HUES48 (cell line): ENCODE measurements around the gene UBE2D2.
A peak's percentile ranks its signal among the peaks of the same experiment; 100 is the strongest.

ENCODE experiments used
- H3K27ac ChIP-seq: one replicate; pipeline ENCODE4 v1.7.0; 2013; ENCODE audit warnings: low read depth, low read length, inconsistent platforms
- H3K27me3 ChIP-seq: 2 replicates; pipeline ENCODE4 v1.6.1; 2013; ENCODE audit warnings: mild to moderate bottlenecking, low read length; ENCODE audit not compliant: control insufficient read depth, insufficient read depth
- H3K36me3 ChIP-seq: 2 replicates; pipeline ENCODE4 v1.6.1; 2013; ENCODE audit warnings: low read length; ENCODE audit not compliant: control insufficient read depth, insufficient read depth
- H3K4me1 ChIP-seq: 2 replicates; pipeline ENCODE4 v1.6.1; 2013; ENCODE audit warnings: mild to moderate bottlenecking, low read length; ENCODE audit not compliant: control insufficient read depth, insufficient read depth
- H3K4me3 ChIP-seq: 2 replicates; pipeline ENCODE4 v1.5.1; 2013; ENCODE audit warnings: mild to moderate bottlenecking, low read depth, low read length
- H3K9ac ChIP-seq: 2 replicates; pipeline ENCODE4 v1.6.1; 2013; ENCODE audit warnings: mild to moderate bottlenecking, low read depth, low read length, moderate library complexity
- H3K9me3 ChIP-seq: 2 replicates; pipeline ENCODE4 v1.6.1; 2013; ENCODE audit warnings: low read length; ENCODE audit not compliant: control insufficient read depth, insufficient read depth

The UBE2D2 gene

GRCh38 chr5:139666551-139666950, 105.4 kb downstream of the UBE2D2 start:
- no peaks in the 10 kb centered on the region; the same call in 1 of the 2 replicates for H3K36me3 ChIP-seq

GRCh38 chr5:139667001-139667729, 106.0 kb downstream of the UBE2D2 start:
- H3K4me1 ChIP-seq: peaks cover 48% of the 10 kb centered on the region
- no peak overlapping the region for H3K9ac ChIP-seq
- H3K4me3 ChIP-seq: no peak overlapping the region
- H3K9me3 ChIP-seq: no peaks in the 10 kb centered on the region
- H3K27ac ChIP-seq: peak overlapping the region; percentile 58
- H3K27me3 ChIP-seq: no peaks in the 10 kb centered on the region
- no peaks in the 10 kb centered on the region; the same call in 1 of the 2 replicates for H3K36me3 ChIP-seq

More at GRCh38 chr5:139666551-139666950, 105.4 kb downstream of the UBE2D2 start:
- H3K27ac ChIP-seq: no peak overlapping the region
- no peak overlapping the region for H3K9ac ChIP-seq
- no peaks in the 10 kb centered on the region for H3K27me3 ChIP-seq
- H3K9me3 ChIP-seq: no peaks in the 10 kb centered on the region
- peaks cover 50% of the 10 kb centered on the region for H3K4me1 ChIP-seq
- no peak overlapping the region for H3K4me3 ChIP-seq

GRCh38 chr5:139667730-139668063, 106.6 kb downstream of the UBE2D2 start:
- Histone ChIP-seq H3K36me3 (no peaks in the 10 kb centered on the region; the same call in 1 of the 2 replicates), H3K9me3 (no peaks in the 10 kb centered on the region), H3K27me3 (no peaks in the 10 kb centered on the region), H3K27ac (peak overlapping the region; percentile 58), H3K4me1 (peaks cover 48% of the 10 kb centered on the region), H3K4me3 (peak overlapping the region; percentile 6; the same call in 1 of the 2 replicates), H3K9ac (no peak overlapping the region)

DNA sequence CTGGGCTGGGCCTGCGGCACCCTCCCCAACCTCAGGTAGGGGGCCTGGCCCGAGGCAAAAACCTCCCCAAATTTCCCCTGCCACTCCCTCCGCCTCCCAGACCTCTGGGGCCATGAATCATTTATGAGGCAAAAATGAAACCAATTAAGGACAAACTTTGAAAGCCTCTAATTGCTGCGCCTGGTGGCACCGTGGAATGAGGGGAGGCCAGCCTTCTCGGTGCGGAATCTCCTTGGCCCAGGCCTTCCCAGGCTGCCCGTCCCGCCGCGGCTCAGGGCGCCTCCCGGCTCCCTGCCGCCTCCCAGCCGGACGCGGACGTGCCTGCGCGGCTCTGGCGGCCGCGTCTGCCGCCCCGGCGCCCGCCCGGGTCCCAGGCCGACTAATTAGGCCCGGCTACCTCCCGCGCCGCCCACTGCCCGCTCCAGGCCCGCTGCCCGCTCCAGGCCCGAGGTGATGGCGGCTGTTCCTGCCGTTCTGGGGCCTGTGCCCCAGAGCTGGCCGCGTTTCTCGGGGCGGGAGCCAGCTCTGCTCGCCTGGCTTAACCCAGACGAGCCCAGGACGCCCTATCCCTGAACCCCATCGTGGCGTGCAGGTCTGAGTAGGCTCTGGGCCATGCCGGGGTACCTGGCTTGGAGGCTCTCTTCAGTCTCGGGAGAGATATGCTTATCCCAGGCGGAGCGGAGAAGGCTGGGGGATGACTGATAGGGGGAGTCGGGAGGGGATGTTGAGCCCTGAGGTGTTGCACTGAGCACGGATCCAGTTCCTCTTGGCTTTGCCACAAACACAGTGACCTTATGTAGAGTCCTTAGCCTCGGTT, 107.1 kb downstream of the UBE2D2 start:
- H3K27ac ChIP-seq: peak overlapping the region; percentile 58
- H3K9me3 ChIP-seq: no peaks in the 10 kb centered on the region
- no peaks in the 10 kb centered on the region; the same call in 1 of the 2 replicates for H3K36me3 ChIP-seq
- H3K4me1 ChIP-seq: peaks cover 48% of the 10 kb centered on the region
- H3K27me3 ChIP-seq: no peaks in the 10 kb centered on the region
- H3K4me3 ChIP-seq: peak overlapping the region; percentile 6; the same call in 1 of the 2 replicates
- H3K9ac ChIP-seq: no peak overlapping the region

DNA sequence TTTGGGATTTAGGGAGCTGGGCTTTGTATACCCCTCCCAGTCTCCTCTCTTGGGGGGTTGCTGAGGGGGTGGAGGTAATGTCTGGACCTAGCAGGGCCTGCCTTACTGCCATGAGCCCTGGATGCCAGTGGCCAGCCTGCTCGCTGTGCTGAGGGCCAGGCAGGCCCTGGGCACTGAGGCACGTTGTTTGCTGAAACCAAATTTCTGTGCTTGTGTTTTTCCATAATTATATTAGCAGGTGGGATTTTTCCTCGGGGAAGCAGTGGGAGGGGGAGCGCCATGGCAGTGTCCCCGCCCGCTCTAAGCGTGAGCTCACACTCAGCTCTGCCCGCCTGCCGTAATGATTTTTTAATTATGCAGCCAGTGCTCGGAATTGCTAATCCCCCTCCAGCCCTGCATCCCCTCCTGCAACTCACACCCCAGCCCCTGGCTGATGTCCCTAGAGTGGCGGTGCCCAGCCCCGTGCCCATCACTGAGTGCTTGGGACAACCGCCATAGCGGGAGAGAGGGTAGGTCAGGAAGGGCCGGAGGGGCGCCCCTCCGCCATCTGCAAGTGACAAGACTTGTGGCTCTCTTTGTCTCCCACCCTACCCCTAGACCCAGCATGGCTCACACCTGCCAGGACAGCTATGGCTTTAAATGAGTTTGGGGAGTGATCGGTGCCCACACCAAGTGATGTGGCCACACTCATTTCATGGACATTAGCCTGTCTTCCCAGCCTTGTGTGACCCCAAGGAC, 108.0 kb downstream of the UBE2D2 start:
- Histone ChIP-seq H3K4me3 (no peak overlapping the region), H3K9ac (no peak overlapping the region), H3K27me3 (no peaks in the 10 kb centered on the region), H3K9me3 (no peaks in the 10 kb centered on the region), H3K4me1 (peaks cover 40% of the 10 kb centered on the region), H3K36me3 (no peaks in the 10 kb centered on the region; the same call in 1 of the 2 replicates), H3K27ac (no peak overlapping the region)

GRCh38 chr5:139669662-139670368, 108.7 kb downstream of the UBE2D2 start:
- H3K36me3 ChIP-seq: no peaks in the 10 kb centered on the region; the same call in 1 of the 2 replicates
- peak overlapping the region; percentile 18 for H3K27ac ChIP-seq
- no peaks in the 10 kb centered on the region for H3K9me3 ChIP-seq
- H3K4me3 ChIP-seq: no peak overlapping the region
- no peaks in the 10 kb centered on the region for H3K27me3 ChIP-seq
- H3K9ac ChIP-seq: no peak overlapping the region
- peaks cover 36% of the 10 kb centered on the region for H3K4me1 ChIP-seq

DNA sequence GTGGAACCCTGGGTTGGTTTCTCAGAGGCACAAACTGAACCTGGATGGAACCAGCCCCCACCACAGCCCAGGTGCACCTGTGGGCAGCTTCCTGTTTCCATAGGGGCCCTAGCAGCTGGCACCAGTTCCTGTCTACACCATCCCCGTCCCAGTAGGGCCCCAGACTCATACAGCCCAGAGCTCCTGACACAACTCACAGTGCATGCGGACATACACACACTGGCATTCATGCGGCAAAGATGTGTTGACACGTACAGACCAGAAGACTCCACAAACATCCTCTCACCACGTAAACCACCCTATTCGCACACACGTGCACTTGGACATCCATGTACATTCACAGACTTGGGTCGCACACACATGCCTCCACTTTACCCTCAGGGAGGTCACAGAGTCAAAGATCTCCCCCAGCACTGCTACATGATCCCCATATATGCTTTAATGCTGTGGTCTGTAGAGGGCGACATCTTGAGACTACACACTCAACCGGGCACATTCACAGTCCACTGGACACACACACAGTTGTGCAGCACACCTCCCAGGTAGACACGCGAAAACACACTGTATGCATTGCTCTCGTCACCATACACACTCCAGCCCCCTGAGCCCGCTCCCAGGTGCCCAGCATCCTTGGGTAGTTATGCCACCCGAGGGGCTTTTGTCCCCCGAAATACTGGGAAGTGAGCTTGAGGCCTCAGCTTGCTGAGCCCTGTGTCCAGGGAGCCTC, 109.4 kb downstream of the UBE2D2 start:
- Histone ChIP-seq H3K9ac (no peak overlapping the region), H3K36me3 (no peaks in the 10 kb centered on the region; the same call in 1 of the 2 replicates), H3K4me3 (no peak overlapping the region), H3K9me3 (no peaks in the 10 kb centered on the region), H3K4me1 (peaks cover 36% of the 10 kb centered on the region), H3K27ac (peak overlapping the region; percentile 18), H3K27me3 (no peaks in the 10 kb centered on the region)

- peak overlapping the region; percentile 40 for H3K27ac ChIP-seq
- no peak overlapping the region for H3K9ac ChIP-seq
- H3K36me3 ChIP-seq: no peaks in the 10 kb centered on the region
- H3K4me3 ChIP-seq: no peak overlapping the region
- no peaks in the 10 kb centered on the region for H3K9me3 ChIP-seq
- H3K27me3 ChIP-seq: no peaks in the 10 kb centered on the region
- peaks cover 36% of the 10 kb centered on the region for H3K4me1 ChIP-seq
These were observed 110.1 kb downstream of the UBE2D2 start for GRCh38 chr5:139671096-139671841.

DNA sequence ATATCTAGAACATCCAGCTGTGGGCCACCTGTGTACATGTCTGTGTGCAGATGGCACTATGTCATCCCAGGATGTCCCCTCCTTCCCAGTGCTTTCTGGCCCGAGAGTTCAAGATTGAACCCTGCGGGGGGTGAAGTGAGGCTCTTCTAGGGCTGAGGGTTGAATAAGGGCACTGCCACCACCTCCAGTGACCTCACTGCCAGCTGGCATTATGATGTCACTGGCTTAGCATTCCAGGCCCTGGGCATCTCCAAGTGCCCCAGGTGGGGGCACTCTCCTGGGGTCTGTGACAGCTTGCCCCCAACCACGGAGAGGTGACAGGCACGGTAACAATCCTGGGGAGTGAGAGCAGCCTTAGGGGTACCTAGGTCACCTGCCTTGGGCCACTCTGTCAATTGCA, 114.1 kb downstream of the UBE2D2 start:
- Histone ChIP-seq H3K9ac (no peak overlapping the region), H3K36me3 (peaks cover 3% of the 10 kb centered on the region; the same call in 1 of the 2 replicates), H3K4me3 (no peak overlapping the region), H3K27ac (no peak overlapping the region), H3K4me1 (peaks cover 12% of the 10 kb centered on the region), H3K9me3 (no peaks in the 10 kb centered on the region), H3K27me3 (no peaks in the 10 kb centered on the region)
